ENCODE measurements around the gene PDS5B. TPM values are rescaled to one million over a fixed set of nuclear protein-coding genes. Genes with fewer than 3 reads are reported as not detected.

The PDS5B gene
- total RNA-seq, 1 experiment from 2014 or later = 95.5 TPM

DNA sequence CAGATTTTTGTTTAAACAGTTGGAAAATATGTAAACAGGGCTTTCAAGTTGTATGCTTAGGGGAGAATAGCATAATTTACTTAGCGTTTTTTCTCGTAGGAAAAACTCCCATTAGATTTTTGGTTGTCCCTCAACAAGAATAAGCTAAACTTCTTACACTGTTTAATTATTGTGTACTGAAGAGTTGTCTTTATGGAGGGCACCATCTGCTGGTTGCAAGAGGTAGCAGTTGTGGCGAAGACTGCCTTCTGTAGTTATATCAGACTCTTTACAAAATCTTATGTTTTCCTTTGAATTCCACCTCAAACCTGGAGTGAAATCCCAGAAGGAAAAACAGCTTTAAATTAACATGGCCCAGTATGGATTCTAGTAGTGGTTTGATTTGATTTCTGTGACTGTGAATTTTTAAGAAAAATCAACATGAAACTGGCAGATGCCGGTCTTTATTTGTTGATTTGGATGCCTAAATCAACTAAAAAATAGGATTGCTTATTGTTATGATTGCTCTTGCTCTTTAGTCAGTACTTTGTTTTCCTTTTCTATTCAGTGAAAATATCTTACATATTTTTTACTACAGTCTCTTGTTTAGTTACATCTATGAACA is 53.4 kb downstream of the PDS5B start:
- no peak overlapping the region for H3K4me3 ChIP-seq (ENCODE audit: low read depth, low read length, poor library complexity, severe bottlenecking)
- intact Hi-C loops (cut with micrococcal nuclease; ENCODE audit: unreplicated experiment) = loop anchor here (1.0 kb wide), 1 partner anchor 53 kb away; the partner anchor contains the start of gene PDS5B
- CTCF ChIA-PET = interaction anchor here (0.6 to 1.0 kb wide), 7 partner anchors 11 to 394 kb away, joined by 3 to 6 read pairs (median 3); partner anchors contain the start of gene PDS5B
- H3K36me3 ChIP-seq (ENCODE audit: insufficient read depth, low read length, poor library complexity, severe bottlenecking) = no peaks in the 10 kb centered on the region
- BruUV-seq (replicated peaks) = no TSS peak
- peaks cover 30% of the 10 kb centered on the region for H3K4me1 ChIP-seq (ENCODE audit: insufficient read depth, low read length, poor library complexity, severe bottlenecking)
- H3K27ac ChIP-seq (ENCODE audit: low read depth, low read length, poor library complexity, severe bottlenecking) = no peak overlapping the region
- no peaks in the 10 kb centered on the region for H3K27me3 ChIP-seq (replicated peaks; ENCODE audit: insufficient read depth, low read depth, low read length, poor library complexity)
- no peaks in the 10 kb centered on the region for H3K9me3 ChIP-seq (ENCODE audit: low read depth, low read length, poor library complexity, severe bottlenecking)
- DNase-seq (ENCODE audit: low spot score) = peak; percentile 80
- POLR2A ChIA-PET (ENCODE audit: low non-redundant PET) = no interaction called here
- no peak for TF ChIP-seq EZH2 (IDR thresholded peaks at IDR 0.05; ENCODE audit: borderline replicate concordance, low read depth, low read length, poor library complexity, severe bottlenecking)
- TF ChIP-seq, protein P1, sequence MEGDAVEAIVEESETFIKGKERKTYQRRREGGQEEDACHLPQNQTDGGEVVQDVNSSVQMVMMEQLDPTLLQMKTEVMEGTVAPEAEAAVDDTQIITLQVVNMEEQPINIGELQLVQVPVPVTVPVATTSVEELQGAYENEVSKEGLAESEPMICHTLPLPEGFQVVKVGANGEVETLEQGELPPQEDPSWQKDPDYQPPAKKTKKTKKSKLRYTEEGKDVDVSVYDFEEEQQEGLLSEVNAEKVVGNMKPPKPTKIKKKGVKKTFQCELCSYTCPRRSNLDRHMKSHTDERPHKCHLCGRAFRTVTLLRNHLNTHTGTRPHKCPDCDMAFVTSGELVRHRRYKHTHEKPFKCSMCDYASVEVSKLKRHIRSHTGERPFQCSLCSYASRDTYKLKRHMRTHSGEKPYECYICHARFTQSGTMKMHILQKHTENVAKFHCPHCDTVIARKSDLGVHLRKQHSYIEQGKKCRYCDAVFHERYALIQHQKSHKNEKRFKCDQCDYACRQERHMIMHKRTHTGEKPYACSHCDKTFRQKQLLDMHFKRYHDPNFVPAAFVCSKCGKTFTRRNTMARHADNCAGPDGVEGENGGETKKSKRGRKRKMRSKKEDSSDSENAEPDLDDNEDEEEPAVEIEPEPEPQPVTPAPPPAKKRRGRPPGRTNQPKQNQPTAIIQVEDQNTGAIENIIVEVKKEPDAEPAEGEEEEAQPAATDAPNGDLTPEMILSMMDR (conservative IDR thresholded peaks at IDR 0.05; ENCODE audit: low read depth, low read length) = peak; percentile 90

DNA sequence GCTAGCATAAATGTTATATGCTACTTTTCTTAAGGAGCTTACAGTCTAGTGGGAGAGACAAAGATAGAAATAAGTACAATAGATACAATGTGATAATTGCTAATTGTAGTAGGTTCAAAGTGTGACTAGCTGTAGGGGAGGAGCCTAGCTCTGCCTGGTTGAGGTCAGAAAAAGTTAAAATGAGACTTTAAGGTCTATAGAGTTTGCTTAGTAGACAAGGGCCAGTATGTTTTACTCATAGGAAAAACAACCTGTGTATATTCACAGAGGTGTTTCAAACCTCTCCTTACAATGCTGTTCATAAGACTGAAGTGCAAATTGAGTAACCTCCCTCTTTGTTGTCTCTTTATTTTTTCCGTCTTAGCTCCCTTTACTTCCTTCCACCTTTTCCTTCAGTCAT is 56.1 kb downstream of the PDS5B start:
- intact Hi-C loops (cut with micrococcal nuclease; ENCODE audit: unreplicated experiment) = no loop called here
- BruUV-seq (replicated peaks) = no TSS peak
- no peak for TF ChIP-seq EZH2 (IDR thresholded peaks at IDR 0.05; ENCODE audit: borderline replicate concordance, low read depth, low read length, poor library complexity, severe bottlenecking)
- DNase-seq (ENCODE audit: low spot score) = no peak
- no peaks in the 10 kb centered on the region for H3K9me3 ChIP-seq (ENCODE audit: low read depth, low read length, poor library complexity, severe bottlenecking)
- peaks cover 34% of the 10 kb centered on the region for H3K4me1 ChIP-seq (ENCODE audit: insufficient read depth, low read length, poor library complexity, severe bottlenecking)
- ChIA-PET POLR2A (ENCODE audit: low non-redundant PET) (interaction anchor here (0.5 kb wide), 1 partner anchor 10 kb away, joined by 6 read pairs; no protein-coding TSS in a partner anchor), CTCF (interaction anchor here (0.9 to 1.1 kb wide), 2 partner anchors 8 to 12 kb away, joined by 4 read pairs; no protein-coding TSS in a partner anchor)
- no peaks in the 10 kb centered on the region for H3K36me3 ChIP-seq (ENCODE audit: insufficient read depth, low read length, poor library complexity, severe bottlenecking)
- H3K27ac ChIP-seq (ENCODE audit: low read depth, low read length, poor library complexity, severe bottlenecking) = no peak overlapping the region
- no peak overlapping the region for H3K4me3 ChIP-seq (ENCODE audit: low read depth, low read length, poor library complexity, severe bottlenecking)
- no peaks in the 10 kb centered on the region for H3K27me3 ChIP-seq (replicated peaks; ENCODE audit: insufficient read depth, low read depth, low read length, poor library complexity)

DNA sequence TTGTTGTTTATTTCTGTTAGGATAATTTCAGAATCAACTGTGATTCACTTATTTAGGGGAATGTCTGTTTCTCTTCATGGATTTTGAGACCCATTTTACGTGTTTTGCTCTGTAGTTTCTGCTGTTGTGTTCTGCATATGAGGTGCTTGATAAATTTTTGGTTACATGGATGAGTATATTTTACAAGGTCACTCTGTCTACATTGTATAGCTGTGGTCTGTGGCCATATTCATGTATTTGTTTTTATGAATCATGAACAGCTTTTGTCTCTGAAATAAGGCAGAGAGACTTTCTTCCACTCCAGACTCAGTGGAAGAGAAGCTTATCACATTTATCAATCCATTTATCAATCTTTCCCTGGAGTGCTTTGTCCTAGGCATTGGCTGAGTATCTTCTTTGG is 56.6 kb downstream of the PDS5B start:
- H3K9me3 ChIP-seq (ENCODE audit: low read depth, low read length, poor library complexity, severe bottlenecking) = no peaks in the 10 kb centered on the region
- no peaks in the 10 kb centered on the region for H3K27me3 ChIP-seq (replicated peaks; ENCODE audit: insufficient read depth, low read depth, low read length, poor library complexity)
- H3K36me3 ChIP-seq (ENCODE audit: insufficient read depth, low read length, poor library complexity, severe bottlenecking) = no peaks in the 10 kb centered on the region
- ChIA-PET CTCF (no interaction called here), POLR2A (ENCODE audit: low non-redundant PET) (interaction anchor here (0.5 kb wide), 1 partner anchor 57 kb away, joined by 3 read pairs; the partner anchor contains the start of gene PDS5B)
- intact Hi-C loops (cut with micrococcal nuclease; ENCODE audit: unreplicated experiment) = no loop called here
- no peak for DNase-seq (ENCODE audit: low spot score)
- no peak overlapping the region for H3K4me3 ChIP-seq (ENCODE audit: low read depth, low read length, poor library complexity, severe bottlenecking)
- no TSS peak for BruUV-seq (replicated peaks)
- no peak for TF ChIP-seq EZH2 (IDR thresholded peaks at IDR 0.05; ENCODE audit: borderline replicate concordance, low read depth, low read length, poor library complexity, severe bottlenecking)
- TF ChIP-seq, protein P1 (conservative IDR thresholded peaks at IDR 0.05; ENCODE audit: low read depth, low read length) = no peak
- peaks cover 34% of the 10 kb centered on the region for H3K4me1 ChIP-seq (ENCODE audit: insufficient read depth, low read length, poor library complexity, severe bottlenecking)
- H3K27ac ChIP-seq (ENCODE audit: low read depth, low read length, poor library complexity, severe bottlenecking) = no peak overlapping the region
